ENCODE measurements around the gene SMAD9.
A peak's percentile ranks its signal among the peaks of the same experiment; 100 is the strongest.

The SMAD9 gene

DNA sequence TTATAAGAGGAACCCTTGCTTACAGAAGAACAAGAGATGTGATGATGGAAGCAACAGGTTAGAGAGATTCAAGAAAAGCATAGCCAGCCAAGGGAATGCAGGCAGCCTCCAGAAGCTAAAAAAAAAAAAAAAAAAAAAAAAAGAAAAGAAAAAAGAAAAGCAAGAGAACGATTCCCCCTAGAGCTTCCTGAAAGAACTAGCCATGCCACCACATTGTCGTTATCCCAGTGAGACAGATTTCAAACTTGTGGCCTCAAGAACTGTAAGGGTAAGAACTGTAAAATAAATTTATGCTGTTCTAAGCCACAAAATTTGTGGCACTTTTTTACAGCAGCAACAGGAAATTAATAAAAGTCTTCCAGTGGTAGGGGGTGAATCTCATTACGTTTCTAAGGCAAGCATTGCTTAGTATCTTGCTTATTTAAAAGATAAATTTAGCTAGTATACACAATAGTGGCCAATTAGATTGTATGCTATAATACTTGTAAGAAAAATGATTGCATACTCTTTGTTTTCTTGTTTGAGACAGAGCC, 79.3 kb downstream of the SMAD9 start:
- H3K9me3 ChIP-seq (ENCODE audit: control insufficient read depth, low read length): no peaks in the 10 kb centered on the region
- no peaks in the 10 kb centered on the region for H3K4me1 ChIP-seq (ENCODE audit: control insufficient read depth, insufficient read depth, low read length, poor library complexity, severe bottlenecking)
- no peak overlapping the region for H3K27ac ChIP-seq (ENCODE audit: low read depth, low read length, severe bottlenecking)
- no CpG with 5 or more reads among the region's 3 CpGs for WGBS, 2 experiments (ENCODE audit: insufficient coverage in 2 of 2)
- H3K36me3 ChIP-seq (ENCODE audit: control insufficient read depth, insufficient read depth, low read length): no peaks in the 10 kb centered on the region
- no peak overlapping the region for H3K4me3 ChIP-seq (ENCODE audit: extremely low read depth, insufficient read depth, low read length, poor library complexity, severe bottlenecking)

GRCh38 chr13:36839981-36840380, 80.1 kb downstream of the SMAD9 start:
- no peaks in the 10 kb centered on the region for H3K9me3 ChIP-seq (ENCODE audit: control insufficient read depth, low read length)
- no peaks in the 10 kb centered on the region for H3K36me3 ChIP-seq (ENCODE audit: control insufficient read depth, insufficient read depth, low read length)
- WGBS, 2 experiments (ENCODE audit: insufficient coverage in 2 of 2): 90 to 94% methylated on average over 4 to 6 of the region's 12 CpGs
- no peak overlapping the region for H3K4me3 ChIP-seq (ENCODE audit: extremely low read depth, insufficient read depth, low read length, poor library complexity, severe bottlenecking)
- H3K4me1 ChIP-seq (ENCODE audit: control insufficient read depth, insufficient read depth, low read length, poor library complexity, severe bottlenecking): no peaks in the 10 kb centered on the region
- H3K27ac ChIP-seq (ENCODE audit: low read depth, low read length, severe bottlenecking): no peak overlapping the region

GRCh38 chr13:36839281-36839680, 80.8 kb downstream of the SMAD9 start:
- H3K27ac ChIP-seq (ENCODE audit: low read depth, low read length, severe bottlenecking): no peak overlapping the region
- no peaks in the 10 kb centered on the region for H3K36me3 ChIP-seq (ENCODE audit: control insufficient read depth, insufficient read depth, low read length)
- no peaks in the 10 kb centered on the region for H3K9me3 ChIP-seq (ENCODE audit: control insufficient read depth, low read length)
- no peak overlapping the region for H3K4me3 ChIP-seq (ENCODE audit: extremely low read depth, insufficient read depth, low read length, poor library complexity, severe bottlenecking)
- 80 to 100% methylated on average over 1 of the region's 3 CpGs for WGBS, 2 experiments (ENCODE audit: insufficient coverage in 2 of 2)
- H3K4me1 ChIP-seq (ENCODE audit: control insufficient read depth, insufficient read depth, low read length, poor library complexity, severe bottlenecking): no peaks in the 10 kb centered on the region

DNA sequence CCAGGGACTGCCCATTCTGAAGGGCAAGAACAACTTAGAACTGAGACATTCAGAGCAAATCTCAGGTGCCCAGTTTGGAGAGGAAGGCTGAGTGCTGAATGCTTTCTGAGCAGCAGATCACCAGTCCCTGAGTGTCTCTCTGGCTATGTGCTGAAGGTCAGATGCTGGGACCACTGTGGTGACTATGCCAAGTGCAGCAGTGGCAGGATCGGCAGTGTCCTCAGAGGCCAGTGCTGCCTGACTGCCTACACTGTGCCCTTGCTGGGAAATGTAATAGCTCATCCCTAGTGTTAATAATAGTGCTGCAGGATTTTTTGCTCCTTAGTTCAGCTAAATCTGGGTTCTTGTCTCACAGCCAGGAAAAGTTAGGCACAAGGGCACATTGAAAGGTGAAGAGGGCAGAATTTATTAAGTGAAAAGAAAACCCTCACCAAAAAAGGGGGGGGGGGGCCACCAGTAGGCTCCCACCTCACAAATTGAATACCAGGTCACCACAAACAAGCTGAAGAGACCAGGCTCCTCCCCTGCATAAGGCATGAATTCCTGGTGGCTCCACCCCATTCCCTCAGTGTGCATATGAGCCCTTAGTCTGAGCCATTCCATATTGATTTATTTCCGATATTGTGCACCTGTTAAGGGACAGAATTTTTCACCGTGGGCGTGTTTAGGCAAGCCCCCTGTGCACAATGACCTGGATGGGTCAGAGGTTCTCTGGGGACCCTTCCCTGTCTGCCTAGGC, 82.5 kb downstream of the SMAD9 start:
- H3K36me3 ChIP-seq (ENCODE audit: control insufficient read depth, insufficient read depth, low read length): no peaks in the 10 kb centered on the region
- H3K9me3 ChIP-seq (ENCODE audit: control insufficient read depth, low read length): no peaks in the 10 kb centered on the region
- no peak overlapping the region for H3K27ac ChIP-seq (ENCODE audit: low read depth, low read length, severe bottlenecking)
- 83 to 89% methylated on average over 1 to 3 of the region's 4 CpGs for WGBS, 2 experiments (ENCODE audit: insufficient coverage in 2 of 2)
- no peaks in the 10 kb centered on the region for H3K4me1 ChIP-seq (ENCODE audit: control insufficient read depth, insufficient read depth, low read length, poor library complexity, severe bottlenecking)
- no peak overlapping the region for H3K4me3 ChIP-seq (ENCODE audit: extremely low read depth, insufficient read depth, low read length, poor library complexity, severe bottlenecking)

- no peaks in the 10 kb centered on the region for H3K9me3 ChIP-seq (ENCODE audit: control insufficient read depth, low read length)
- H3K36me3 ChIP-seq (ENCODE audit: control insufficient read depth, insufficient read depth, low read length): peaks cover 7% of the 10 kb centered on the region
- H3K27ac ChIP-seq (ENCODE audit: low read depth, low read length, severe bottlenecking): no peak overlapping the region
- no peak overlapping the region for H3K4me3 ChIP-seq (ENCODE audit: extremely low read depth, insufficient read depth, low read length, poor library complexity, severe bottlenecking)
- no peaks in the 10 kb centered on the region for H3K4me1 ChIP-seq (ENCODE audit: control insufficient read depth, insufficient read depth, low read length, poor library complexity, severe bottlenecking)
- 100% methylated on average over 1 of the region's 3 CpGs; no CpG with 5 or more reads in 1 of the 2 experiments for WGBS, 2 experiments (ENCODE audit: insufficient coverage in 2 of 2)
These were observed 85.7 kb downstream of the SMAD9 start for GRCh38 chr13:36834299-36834698.

GRCh38 chr13:36831291-36831690, 88.7 kb downstream of the SMAD9 start:
- Histone ChIP-seq H3K36me3 (ENCODE audit: control insufficient read depth, insufficient read depth, low read length) (peaks cover 12% of the 10 kb centered on the region), H3K27ac (ENCODE audit: low read depth, low read length, severe bottlenecking) (no peak overlapping the region), H3K4me3 (ENCODE audit: extremely low read depth, insufficient read depth, low read length, poor library complexity, severe bottlenecking) (no peak overlapping the region), H3K4me1 (ENCODE audit: control insufficient read depth, insufficient read depth, low read length, poor library complexity, severe bottlenecking) (no peaks in the 10 kb centered on the region), H3K9me3 (ENCODE audit: control insufficient read depth, low read length) (no peaks in the 10 kb centered on the region)
- WGBS, 2 experiments (ENCODE audit: insufficient coverage in 2 of 2): 89 to 92% methylated on average over 1 to 2 of the region's 3 CpGs

- no CpG with 5 or more reads among the region's 1 CpG for WGBS, 2 experiments (ENCODE audit: insufficient coverage in 2 of 2)
- Histone ChIP-seq H3K9me3 (ENCODE audit: control insufficient read depth, low read length) (no peaks in the 10 kb centered on the region), H3K4me1 (ENCODE audit: control insufficient read depth, insufficient read depth, low read length, poor library complexity, severe bottlenecking) (no peaks in the 10 kb centered on the region), H3K27ac (ENCODE audit: low read depth, low read length, severe bottlenecking) (no peak overlapping the region), H3K36me3 (ENCODE audit: control insufficient read depth, insufficient read depth, low read length) (peaks cover 12% of the 10 kb centered on the region), H3K4me3 (ENCODE audit: extremely low read depth, insufficient read depth, low read length, poor library complexity, severe bottlenecking) (no peak overlapping the region)
These were observed 90.3 kb downstream of the SMAD9 start for GRCh38 chr13:36829753-36830152.

DNA sequence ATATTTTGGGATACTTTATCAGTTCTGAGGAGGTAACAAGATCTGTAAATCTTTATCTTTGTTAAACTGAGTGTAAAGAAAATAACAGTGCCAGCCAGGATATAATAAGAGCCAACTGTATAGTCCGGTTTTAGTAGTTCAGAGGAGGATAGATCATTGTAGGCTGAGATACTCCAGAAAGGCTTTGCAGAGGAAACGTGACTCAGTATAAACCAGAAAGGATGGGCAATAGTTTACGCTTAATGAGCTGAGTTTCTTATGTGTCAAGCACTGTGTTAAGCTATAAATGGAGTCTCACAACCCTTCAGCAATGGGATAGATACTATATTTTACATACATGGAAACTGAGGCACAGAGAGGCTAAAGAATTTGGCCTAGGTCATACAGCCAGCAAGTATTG, 97.3 kb downstream of the SMAD9 start:
- no peak overlapping the region for H3K27ac ChIP-seq (ENCODE audit: low read depth, low read length, severe bottlenecking)
- no peaks in the 10 kb centered on the region for H3K4me1 ChIP-seq (ENCODE audit: control insufficient read depth, insufficient read depth, low read length, poor library complexity, severe bottlenecking)
- H3K36me3 ChIP-seq (ENCODE audit: control insufficient read depth, insufficient read depth, low read length): peaks cover 5% of the 10 kb centered on the region
- H3K4me3 ChIP-seq (ENCODE audit: extremely low read depth, insufficient read depth, low read length, poor library complexity, severe bottlenecking): no peak overlapping the region
- 95 to 100% methylated on average over 2 to 3 of the region's 3 CpGs for WGBS, 2 experiments (ENCODE audit: insufficient coverage in 2 of 2)
- H3K9me3 ChIP-seq (ENCODE audit: control insufficient read depth, low read length): no peaks in the 10 kb centered on the region

DNA sequence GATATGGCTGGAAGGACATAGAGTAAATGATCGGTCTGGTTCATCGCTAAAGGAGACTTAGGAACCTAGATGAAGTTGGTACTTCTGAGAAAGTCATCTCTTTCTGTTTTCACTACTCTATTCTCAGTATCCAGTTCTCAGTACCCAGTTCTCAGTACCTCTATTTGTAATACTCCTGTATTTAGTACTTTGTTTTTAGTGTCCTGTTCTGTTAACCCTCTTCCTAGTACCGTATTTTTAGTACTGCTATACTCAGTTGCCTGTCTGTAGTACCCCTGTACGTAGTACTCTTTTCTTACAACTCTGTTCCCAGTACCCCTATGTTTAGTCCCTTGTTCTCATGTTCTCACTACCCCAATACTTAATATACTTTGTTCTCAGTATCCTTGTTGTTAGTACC, 99.8 kb downstream of the SMAD9 start:
- no peaks in the 10 kb centered on the region for H3K9me3 ChIP-seq (ENCODE audit: control insufficient read depth, low read length)
- no peak overlapping the region for H3K27ac ChIP-seq (ENCODE audit: low read depth, low read length, severe bottlenecking)
- H3K4me1 ChIP-seq (ENCODE audit: control insufficient read depth, insufficient read depth, low read length, poor library complexity, severe bottlenecking): no peaks in the 10 kb centered on the region
- no peaks in the 10 kb centered on the region for H3K36me3 ChIP-seq (ENCODE audit: control insufficient read depth, insufficient read depth, low read length)
- peak overlapping the region; percentile 75 for H3K4me3 ChIP-seq (ENCODE audit: extremely low read depth, insufficient read depth, low read length, poor library complexity, severe bottlenecking)
- 77 to 100% methylated on average over 1 to 3 of the region's 4 CpGs for WGBS, 2 experiments (ENCODE audit: insufficient coverage in 2 of 2)

GRCh38 chr13:36819739-36820090, 100.3 kb downstream of the SMAD9 start:
- Histone ChIP-seq H3K4me3 (ENCODE audit: extremely low read depth, insufficient read depth, low read length, poor library complexity, severe bottlenecking) (peak overlapping the region; percentile 75), H3K9me3 (ENCODE audit: control insufficient read depth, low read length) (no peaks in the 10 kb centered on the region), H3K27ac (ENCODE audit: low read depth, low read length, severe bottlenecking) (no peak overlapping the region), H3K4me1 (ENCODE audit: control insufficient read depth, insufficient read depth, low read length, poor library complexity, severe bottlenecking) (no peaks in the 10 kb centered on the region), H3K36me3 (ENCODE audit: control insufficient read depth, insufficient read depth, low read length) (no peaks in the 10 kb centered on the region)
- WGBS, 2 experiments (ENCODE audit: insufficient coverage in 2 of 2): 2 to 3% methylated on average over 16 to 19 of the region's 20 CpGs
